Suprapubic skin (tissue), 4 donors: Measurements from ENCODE around the gene CTSH.

ENCODE experiments used
- CTCF ChIP-seq, 2 donors: fragments of 200-600 bp in 1 of 2; fragments of 450-650 bp in 1 of 2; sonication (generic) in 1 of 2; IDR thresholded peaks; one replicate each; pipeline ENCODE4 v1.5.1; 2016 to 2019; ENCODE audit warnings: antibody characterized with exemption in 2 of 2, mild to moderate bottlenecking in 1 of 2, moderate library complexity in 1 of 2
- EP300 ChIP-seq: sonication (generic); formaldehyde crosslinking; IDR thresholded peaks from one replicate; pipeline ENCODE4 v1.6.1; 2017; ENCODE audit warnings: antibody characterized with exemption
- POLR2A ChIP-seq, 2 donors: fragments of 450-650 bp; IDR thresholded peaks; one replicate each; pipeline ENCODE4 v1.6.1; 2017; ENCODE audit warnings: antibody characterized with exemption in 2 of 2, mild to moderate bottlenecking in 2 of 2, moderate library complexity in 2 of 2
- POLR2AphosphoS5 ChIP-seq, 3 donors: sonication (generic); formaldehyde crosslinking; IDR thresholded peaks; one replicate each; pipeline ENCODE4 v1.6.1; 2017; ENCODE audit warnings: antibody characterized with exemption in 3 of 3

- TF ChIP-seq CTCF (IDR thresholded peaks at IDR 0.05) (no peak), EP300 (no peak), POLR2A (IDR thresholded peaks at IDR 0.05) (no peak), POLR2AphosphoS5 (IDR thresholded peaks at IDR 0.05) (no peak)
Observed at GRCh38 chr15:78898540-78898939, 46.3 kb downstream of the CTSH start.
